Nephron (organoid): ENCODE measurements around the gene PACRG.

ENCODE experiments used
- H3K27ac Mint-ChIP-seq, 3 experiments: 2 replicates each; pipeline ENCODE4 v1.8.0; 2020; ENCODE audit warnings: mixed read lengths in 3 of 3, mild to moderate bottlenecking in 2 of 3, moderate library complexity in 1 of 3
- H3K27me3 Mint-ChIP-seq: 2 replicates; pipeline ENCODE4 v1.8.0; 2021; ENCODE audit warnings: low read depth, mild to moderate bottlenecking, moderate library complexity, mixed read lengths
- H3K36me3 Mint-ChIP-seq: 2 replicates; pipeline ENCODE4 v1.8.0; 2020; ENCODE audit warnings: low read depth, mixed read lengths
- H3K4me1 Mint-ChIP-seq: 2 replicates; pipeline ENCODE4 v1.8.0; 2020; ENCODE audit warnings: mixed read lengths
- H3K4me3 Mint-ChIP-seq, 3 experiments: 2 replicates each; pipeline ENCODE4 v1.8.0; 2020; ENCODE audit warnings: mild to moderate bottlenecking in 3 of 3, mixed read lengths in 3 of 3, moderate library complexity in 2 of 3
- H3K9me3 Mint-ChIP-seq: 2 replicates; pipeline ENCODE4 v1.8.0; 2020; ENCODE audit warnings: mixed read lengths
- CTCF ChIP-seq, 3 experiments: fragments of 200-600 bp; sonication (generic); IDR thresholded peaks; one replicate each; pipeline ENCODE4 v1.5.0; 2021; ENCODE audit warnings: antibody characterized with exemption in 3 of 3; ENCODE audit not compliant: unreplicated experiment in 3 of 3

Gene PACRG

GRCh38 chr6:162921510-162922040 lies 193.8 kb downstream of the PACRG start:
- no peaks in the 10 kb centered on the region for H3K4me1 Mint-ChIP-seq
- no peak overlapping the region for H3K27ac Mint-ChIP-seq
- H3K27me3 Mint-ChIP-seq, result no peaks in the 10 kb centered on the region
- H3K9me3 Mint-ChIP-seq, result peaks cover 39% of the 10 kb centered on the region
- no peak for TF ChIP-seq CTCF (IDR thresholded peaks at IDR 0.05; ENCODE audit: unreplicated experiment in 3 of 3)
- no peak overlapping the region for H3K4me3 Mint-ChIP-seq
- no peaks in the 10 kb centered on the region for H3K36me3 Mint-ChIP-seq

- TF ChIP-seq CTCF (IDR thresholded peaks at IDR 0.05; ENCODE audit: unreplicated experiment in 3 of 3), result no peak
- no peaks in the 10 kb centered on the region for H3K27me3 Mint-ChIP-seq
- H3K4me1 Mint-ChIP-seq, result no peaks in the 10 kb centered on the region
- peaks cover 41% of the 10 kb centered on the region for H3K9me3 Mint-ChIP-seq
- no peaks in the 10 kb centered on the region for H3K36me3 Mint-ChIP-seq
- H3K27ac Mint-ChIP-seq, result no peak overlapping the region
- no peak overlapping the region for H3K4me3 Mint-ChIP-seq
Measured at GRCh38 chr6:162922563-162923166, 194.9 kb downstream of the PACRG start.

- no peaks in the 10 kb centered on the region for H3K27me3 Mint-ChIP-seq
Measured at GRCh38 chr6:162934844-162935243, 207.1 kb downstream of the PACRG start.

GRCh38 chr6:162940426-162940825 lies 212.7 kb downstream of the PACRG start:
- Mint-ChIP-seq H3K27ac (no peak overlapping the region), H3K27me3 (no peaks in the 10 kb centered on the region), H3K4me1 (no peaks in the 10 kb centered on the region), H3K4me3 (no peak overlapping the region), H3K36me3 (no peaks in the 10 kb centered on the region), H3K9me3 (peaks cover 17% of the 10 kb centered on the region)
- TF ChIP-seq CTCF (IDR thresholded peaks at IDR 0.05; ENCODE audit: unreplicated experiment in 3 of 3), result no peak

More at GRCh38 chr6:162934844-162935243, 207.1 kb downstream of the PACRG start:
- H3K9me3 Mint-ChIP-seq, result peaks cover 29% of the 10 kb centered on the region
- peaks cover 14% of the 10 kb centered on the region for H3K36me3 Mint-ChIP-seq
- TF ChIP-seq CTCF (IDR thresholded peaks at IDR 0.05; ENCODE audit: unreplicated experiment in 3 of 3), result no peak
- no peak overlapping the region for H3K4me3 Mint-ChIP-seq
- no peaks in the 10 kb centered on the region for H3K4me1 Mint-ChIP-seq
- no peak overlapping the region for H3K27ac Mint-ChIP-seq

- H3K9me3 Mint-ChIP-seq, result peaks cover 17% of the 10 kb centered on the region
- no peaks in the 10 kb centered on the region for H3K36me3 Mint-ChIP-seq
- H3K4me1 Mint-ChIP-seq, result no peaks in the 10 kb centered on the region
- H3K27me3 Mint-ChIP-seq, result no peaks in the 10 kb centered on the region
- no peak overlapping the region for H3K27ac Mint-ChIP-seq
- H3K4me3 Mint-ChIP-seq, result no peak overlapping the region
- no peak for TF ChIP-seq CTCF (IDR thresholded peaks at IDR 0.05; ENCODE audit: unreplicated experiment in 3 of 3)
Measured at GRCh38 chr6:162941128-162941527, 213.4 kb downstream of the PACRG start.

GRCh38 chr6:162942866-162943265 lies 215.1 kb downstream of the PACRG start:
- H3K4me3 Mint-ChIP-seq, result no peak overlapping the region
- TF ChIP-seq CTCF (IDR thresholded peaks at IDR 0.05; ENCODE audit: unreplicated experiment in 3 of 3), result no peak
- peaks cover 15% of the 10 kb centered on the region for H3K9me3 Mint-ChIP-seq
- H3K27me3 Mint-ChIP-seq, result no peaks in the 10 kb centered on the region
- H3K36me3 Mint-ChIP-seq, result no peaks in the 10 kb centered on the region
- no peak overlapping the region for H3K27ac Mint-ChIP-seq
- H3K4me1 Mint-ChIP-seq, result no peaks in the 10 kb centered on the region
